C1 segment of cervical spinal cord (tissue), 14 donors: ENCODE measurements around the gene HYAL3.

ENCODE experiments used
- DNase-seq, 14 donors: peaks; one replicate each; lab custom pipeline; 2025; lab: John Stamatoyannopoulos, UW

HYAL3 gene

GRCh38 chr3:50298836-50299637, at the start of gene HYAL3, which contains the start of gene NAA80:
TSS of gene HYAL3 (minus strand) at chr3:50299405. CDS start at chr3:50295602, 3,803 bp downstream.
TSS of gene NAA80 (minus strand) at chr3:50299405. CDS start at chr3:50297463, 1,942 bp downstream.
- DNase-seq = peak; percentile 85 to 100 (median 98)

GRCh38 chr3:50347187-50347813, 48.1 kb upstream of the HYAL3 start:
- peak in 10 of 14 donors; percentile 12 to 68 (median 21) for DNase-seq

- peak in 2 of 14 donors; percentile 10 to 40 for DNase-seq
These were observed 46.5 kb upstream of the HYAL3 start, which contains the start of gene ZMYND10 for GRCh38 chr3:50345586-50346234. TSS of gene ZMYND10 (minus strand) at chr3:50345732. CDS start at chr3:50345579, 153 bp downstream.

GRCh38 chr3:50345008-50345407, 45.8 kb upstream of the HYAL3 start:
- DNase-seq = no peak

GRCh38 chr3:50342813-50343633, 43.8 kb upstream of the HYAL3 start:
- DNase-seq = no peak

- no peak for DNase-seq
These were observed 42.9 kb upstream of the HYAL3 start for GRCh38 chr3:50341996-50342650.

- no peak for DNase-seq
These were observed 42.3 kb upstream of the HYAL3 start for GRCh38 chr3:50341537-50341936.

- DNase-seq = peak in 4 of 14 donors; percentile 32 to 38 (median 36)
These were observed 41.5 kb upstream of the HYAL3 start, which contains the start of gene RASSF1 for GRCh38 chr3:50340448-50341329. TSS of gene RASSF1 (minus strand) at chr3:50340836. CDS start at chr3:50340805, 31 bp downstream.

GRCh38 chr3:50340147-50340447, 40.9 kb upstream of the HYAL3 start:
- DNase-seq = no peak

GRCh38 chr3:50339485-50340146, 40.4 kb upstream of the HYAL3 start:
- DNase-seq = no peak

- DNase-seq = no peak
These were observed 39.8 kb upstream of the HYAL3 start for GRCh38 chr3:50338965-50339364.

- peak; percentile 82 to 99 (median 96) for DNase-seq
These were observed 38.1 kb upstream of the HYAL3 start for GRCh38 chr3:50337175-50337861.

- peak in 3 of 14 donors; percentile 52 to 53 (median 53) for DNase-seq
These were observed 37.4 kb upstream of the HYAL3 start for GRCh38 chr3:50336452-50337174.

- DNase-seq = no peak
These were observed 35.3 kb upstream of the HYAL3 start for GRCh38 chr3:50334339-50335075.

GRCh38 chr3:50333744-50334328, 34.6 kb upstream of the HYAL3 start:
- DNase-seq = no peak

- DNase-seq = no peak
These were observed 32.2 kb upstream of the HYAL3 start for GRCh38 chr3:50331364-50331907.

GRCh38 chr3:50330330-50330729, 31.1 kb upstream of the HYAL3 start:
- no peak for DNase-seq
